Left ventricle myocardium inferior (tissue), 1 donor: ENCODE data around the gene MAPKAPK2. TPM values are rescaled to one million over a fixed set of nuclear protein-coding genes. Genes with fewer than 3 reads are reported as not detected.

Source experiments
- DNase-seq: peaks from one replicate; pipeline ENCODE4 v3.0.0-alpha.2; 2020
- H3K27ac ChIP-seq: fragments of 200-600 bp; replicated peaks from 2 replicates; pipeline ENCODE4 v1.8.0; 2021
- H3K27me3 ChIP-seq: fragments of 200-600 bp; 2 replicates; pipeline ENCODE4 v1.8.0; 2021; ENCODE audit warnings: low read depth
- H3K36me3 ChIP-seq: fragments of 200-600 bp; 2 replicates; pipeline ENCODE4 v1.8.0; 2021
- H3K4me1 ChIP-seq: fragments of 200-600 bp; 2 replicates; pipeline ENCODE4 v1.8.0; 2021
- H3K4me3 ChIP-seq: fragments of 200-600 bp; 2 replicates; pipeline ENCODE4 v1.8.0; 2021; ENCODE audit warnings: mild to moderate bottlenecking, moderate library complexity
- H3K9me3 ChIP-seq: fragments of 200-600 bp; replicated peaks from 2 replicates; pipeline ENCODE4 v1.8.0; 2021
- CTCF ChIP-seq: fragments of 200-600 bp; IDR thresholded peaks from 2 replicates; pipeline ENCODE4 v1.8.0; 2021; ENCODE audit warnings: antibody characterized with exemption, mild to moderate bottlenecking, borderline replicate concordance
- intact Hi-C: fragments of 100-400 bp; cut with micrococcal nuclease; formaldehyde crosslinking; loops from one replicate; pipeline ENCODE4 v1.11.0; 2022
- total RNA-seq: library from RNA; stranded (reverse); fragmentation: NEBNext Ultra II Directional; extraction: Animal tissue kit (Norgen Biotek cat#: 25700); gene quantifications from one replicate; pipeline ENCODE4 v1.2.1, GENCODE V29; 2021
- donor health status: DM: no; HTN: yes; CAD: no; lungs with severe emphysema.

The MAPKAPK2 gene
- total RNA-seq, 1 donor from 2014 or later, result 215 TPM

- Histone ChIP-seq H3K9me3 (no peaks in the 10 kb centered on the region), H3K4me1 (peaks cover 50% of the 10 kb centered on the region), H3K36me3 (no peaks in the 10 kb centered on the region), H3K4me3 (no peak overlapping the region), H3K27ac (no peak overlapping the region), H3K27me3 (no peaks in the 10 kb centered on the region)
- intact Hi-C loops, result no loop called here
- no peak for TF ChIP-seq CTCF
- no peak for DNase-seq
Measured at GRCh38 chr1:206679738-206680211, 4.9 kb upstream of the MAPKAPK2 start.

- intact Hi-C loops, result no loop called here
Measured at GRCh38 chr1:206680279-206680678, 4.4 kb upstream of the MAPKAPK2 start.

GRCh38 chr1:206681359-206681758, 3.3 kb upstream of the MAPKAPK2 start:
- TF ChIP-seq CTCF, result no peak
- Histone ChIP-seq H3K36me3 (no peaks in the 10 kb centered on the region), H3K27ac (no peak overlapping the region), H3K9me3 (no peaks in the 10 kb centered on the region), H3K4me1 (peaks cover 44% of the 10 kb centered on the region), H3K27me3 (no peaks in the 10 kb centered on the region), H3K4me3 (no peak overlapping the region)
- DNase-seq, result no peak
- intact Hi-C loops, result no loop called here

More at GRCh38 chr1:206680279-206680678, 4.4 kb upstream of the MAPKAPK2 start:
- H3K4me3 ChIP-seq, result no peak overlapping the region
- no peaks in the 10 kb centered on the region for H3K36me3 ChIP-seq
- H3K4me1 ChIP-seq, result peaks cover 45% of the 10 kb centered on the region
- H3K9me3 ChIP-seq, result no peaks in the 10 kb centered on the region
- no peaks in the 10 kb centered on the region for H3K27me3 ChIP-seq
- no peak overlapping the region for H3K27ac ChIP-seq
- no peak for DNase-seq
- TF ChIP-seq CTCF, result no peak

- Histone ChIP-seq H3K36me3 (no peaks in the 10 kb centered on the region), H3K9me3 (no peaks in the 10 kb centered on the region), H3K27ac (no peak overlapping the region), H3K4me3 (no peak overlapping the region), H3K4me1 (peaks cover 44% of the 10 kb centered on the region), H3K27me3 (no peaks in the 10 kb centered on the region)
- no peak for TF ChIP-seq CTCF
- intact Hi-C loops, result no loop called here
- no peak for DNase-seq
Measured at GRCh38 chr1:206682111-206682510, 2.6 kb upstream of the MAPKAPK2 start.

GRCh38 chr1:206683313-206683712, 1.4 kb upstream of the MAPKAPK2 start:
- peaks cover 53% of the 10 kb centered on the region for H3K4me1 ChIP-seq
- no peak for DNase-seq
- no peaks in the 10 kb centered on the region for H3K9me3 ChIP-seq

More at GRCh38 chr1:206683313-206683712, 1.4 kb upstream of the MAPKAPK2 start:
- no peaks in the 10 kb centered on the region for H3K27me3 ChIP-seq
- intact Hi-C loops, result no loop called here
- no peaks in the 10 kb centered on the region for H3K36me3 ChIP-seq
- no peak overlapping the region for H3K4me3 ChIP-seq
- no peak for TF ChIP-seq CTCF
- H3K27ac ChIP-seq, result no peak overlapping the region
